ENCODE data around the gene IFT88.

The IFT88 gene

DNA sequence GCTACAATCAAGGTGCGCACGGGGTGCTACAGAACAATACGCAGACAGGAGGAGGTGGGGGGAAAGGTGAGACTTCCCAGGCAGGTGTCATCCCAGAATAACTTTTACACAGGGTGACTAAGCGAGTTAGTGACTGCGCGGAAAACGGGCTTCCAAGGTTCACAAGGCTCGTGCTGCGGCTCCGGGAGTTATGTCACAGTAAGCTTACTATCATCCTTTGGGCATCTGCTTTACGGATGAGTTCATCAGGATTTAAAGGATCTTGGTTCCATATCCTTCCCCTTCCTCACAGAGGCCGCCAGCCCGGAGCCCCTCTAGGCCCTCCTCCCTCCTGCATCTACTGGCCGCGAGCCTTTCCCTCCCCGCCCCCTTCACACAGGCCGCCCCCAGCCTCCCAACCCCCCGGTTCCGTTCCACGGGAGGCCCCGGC is 474 bp upstream of the IFT88 start:
- DNase-seq = peak; percentile 48 to 56

DNA sequence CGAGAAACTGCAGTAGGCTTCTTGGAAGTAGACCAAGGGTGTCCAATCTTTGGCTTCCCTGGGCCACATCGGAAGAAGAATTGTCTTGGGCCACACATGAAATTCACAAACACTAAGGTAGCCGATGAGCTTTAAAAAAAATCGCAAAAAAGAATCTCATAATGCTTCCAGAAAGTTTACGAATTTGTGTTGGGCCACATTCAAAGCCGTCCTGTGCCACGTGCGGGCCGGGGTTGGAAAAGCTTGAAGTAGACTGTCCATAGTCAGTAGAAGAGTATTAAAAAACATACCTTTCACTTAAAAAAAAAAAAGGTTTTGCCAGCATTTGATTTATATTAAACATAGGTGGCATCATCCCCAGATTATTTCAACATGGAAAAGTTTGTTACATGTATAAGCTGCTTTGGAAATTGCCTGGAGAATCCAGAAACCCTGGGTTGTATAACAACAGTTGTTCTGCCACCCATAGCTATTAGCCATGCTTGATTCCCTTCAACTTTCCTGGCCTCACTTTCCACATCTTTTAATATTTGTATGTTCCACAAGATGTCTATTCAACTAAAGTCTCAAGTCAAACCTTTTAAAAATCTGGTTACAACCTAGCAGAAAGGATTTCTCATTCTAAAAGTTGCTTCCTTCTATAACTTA is 1.0 kb downstream of the IFT88 start:
- no peak for DNase-seq

DNA sequence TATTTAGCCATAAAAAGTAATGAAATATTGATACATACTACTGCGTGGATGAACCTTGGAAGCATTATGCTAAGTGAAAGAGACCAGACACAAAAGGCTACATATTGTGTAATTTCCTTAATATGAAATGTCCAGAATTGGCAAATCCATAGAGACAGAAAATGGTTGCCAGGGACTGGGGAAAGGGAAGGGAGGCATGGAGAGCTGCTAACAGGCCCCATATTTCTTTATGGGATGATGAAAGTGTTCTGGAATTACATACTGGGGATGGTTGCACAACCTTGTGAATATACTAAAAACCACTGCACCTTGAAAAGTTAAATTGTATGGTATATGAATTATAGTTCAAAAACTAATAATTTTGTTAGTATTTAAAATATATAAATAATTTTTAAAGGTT is 3.6 kb downstream of the IFT88 start:
- peak; percentile 33 to 51 for DNase-seq

DNA sequence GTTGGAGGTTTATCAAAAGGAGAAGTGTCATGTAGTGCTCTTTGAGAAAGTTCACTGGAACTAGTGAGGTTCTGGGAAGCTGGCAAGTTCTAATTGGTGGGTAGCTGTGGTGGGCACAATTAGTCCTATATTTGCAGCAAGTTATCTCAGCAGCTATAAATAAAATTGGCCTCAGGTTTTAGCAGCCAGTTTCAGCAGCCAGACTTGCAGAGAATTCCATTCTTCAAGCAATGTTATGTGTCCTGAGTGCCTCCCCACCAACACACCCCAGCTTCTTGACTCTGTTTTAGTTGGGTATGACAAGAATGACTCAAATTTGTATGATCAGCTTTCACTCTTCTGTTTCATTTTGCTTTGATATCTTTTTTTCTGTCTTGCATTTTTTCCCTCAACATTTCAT is 4.7 kb downstream of the IFT88 start:
- DNase-seq = no peak

DNA sequence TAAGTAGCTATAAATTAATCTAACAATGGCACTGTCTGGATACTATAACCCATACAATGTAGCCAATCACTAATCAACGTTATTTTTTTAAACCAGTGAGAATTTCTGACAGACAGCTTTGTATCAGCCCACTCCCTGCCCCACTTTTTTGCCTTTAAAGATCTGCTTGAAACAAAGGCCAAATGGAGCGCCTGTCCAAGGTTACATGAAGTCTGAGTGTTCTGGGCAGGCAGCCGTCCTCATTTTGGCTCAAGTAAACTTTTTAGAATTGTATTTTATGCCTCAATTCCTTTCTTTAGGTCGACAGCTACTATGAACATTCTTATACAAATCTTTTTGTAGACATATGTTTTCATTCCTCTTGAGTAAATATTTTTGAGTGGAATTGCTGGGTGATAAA is 6.2 kb downstream of the IFT88 start:
- DNase-seq = no peak

DNA sequence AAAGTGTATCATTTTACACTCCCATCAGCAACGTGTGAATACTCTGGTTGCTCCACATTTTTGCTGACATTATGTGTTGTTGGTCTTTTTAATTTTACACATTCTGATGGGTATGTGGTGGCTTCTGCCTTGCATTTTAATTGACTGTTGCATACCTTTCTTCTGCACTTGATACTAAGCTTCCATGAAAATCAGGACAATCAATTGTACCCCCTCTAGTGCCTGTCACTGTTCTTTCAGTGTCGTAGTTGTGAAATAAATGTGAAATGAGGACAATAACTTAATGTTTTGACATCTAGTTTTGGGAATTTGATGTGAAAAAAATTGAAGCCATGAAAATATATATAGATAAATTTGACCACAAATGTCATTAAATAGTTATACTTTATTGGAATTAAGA is 6.7 kb downstream of the IFT88 start:
- no peak for DNase-seq

DNA sequence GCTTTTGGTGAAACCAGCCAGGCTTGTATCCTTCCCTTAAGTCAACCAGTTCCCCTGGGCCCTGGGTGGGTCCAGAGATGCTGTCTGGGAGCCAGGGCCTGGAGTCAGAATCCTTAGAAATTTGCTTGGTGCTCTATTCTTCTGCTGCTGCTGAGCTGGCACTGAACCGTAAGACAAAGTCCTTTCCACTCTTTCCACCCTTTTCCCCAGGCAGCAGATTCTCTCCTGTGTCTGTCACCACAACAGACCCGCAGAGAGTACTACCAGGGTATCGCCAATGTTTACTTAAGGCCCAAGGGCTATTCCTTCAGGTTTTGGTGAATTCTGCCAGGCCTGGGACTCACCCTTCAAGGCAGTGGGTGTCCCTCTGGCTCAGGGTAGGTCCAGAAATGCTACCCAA is 12.2 kb downstream of the IFT88 start:
- DNase-seq = no peak

DNA sequence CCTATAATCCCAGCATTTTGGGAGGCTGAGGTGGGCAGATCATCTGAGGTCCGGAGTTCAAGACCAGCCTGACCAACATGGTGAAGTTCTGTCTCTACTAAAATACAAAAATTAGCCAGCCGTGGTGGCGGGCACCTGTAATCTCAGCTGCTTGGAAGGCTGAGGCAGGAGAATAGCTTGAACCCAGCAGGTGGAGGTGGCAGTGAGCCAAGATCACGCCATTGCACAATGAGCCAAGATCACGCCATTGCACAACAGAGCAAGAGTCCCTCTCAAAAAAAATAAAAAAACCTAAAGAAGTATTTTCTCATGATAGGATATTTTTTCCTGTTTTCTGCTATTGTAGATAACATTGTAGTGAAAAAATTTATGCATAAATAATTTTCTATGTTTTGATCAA is 13.3 kb downstream of the IFT88 start:
- no peak for DNase-seq

DNA sequence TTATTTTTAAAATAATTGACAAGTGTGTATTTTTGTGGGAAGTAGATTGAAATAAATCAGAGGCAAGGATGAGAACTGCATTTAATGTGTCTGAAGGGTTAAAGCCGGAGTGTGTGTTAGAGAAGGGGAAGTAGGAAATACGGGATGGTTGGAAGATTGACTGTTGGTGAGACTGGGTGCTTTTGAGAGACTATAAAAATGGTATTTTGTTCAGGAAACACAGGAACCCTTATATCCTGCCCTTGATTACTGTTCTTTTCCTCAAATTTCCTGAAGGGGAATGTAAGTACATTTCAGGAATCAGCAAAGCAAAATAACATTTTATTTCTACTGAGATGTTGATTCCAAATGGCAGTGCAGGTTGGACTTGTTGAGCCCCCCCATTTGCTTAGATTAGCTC is 15.1 kb downstream of the IFT88 start:
- DNase-seq = no peak

DNA sequence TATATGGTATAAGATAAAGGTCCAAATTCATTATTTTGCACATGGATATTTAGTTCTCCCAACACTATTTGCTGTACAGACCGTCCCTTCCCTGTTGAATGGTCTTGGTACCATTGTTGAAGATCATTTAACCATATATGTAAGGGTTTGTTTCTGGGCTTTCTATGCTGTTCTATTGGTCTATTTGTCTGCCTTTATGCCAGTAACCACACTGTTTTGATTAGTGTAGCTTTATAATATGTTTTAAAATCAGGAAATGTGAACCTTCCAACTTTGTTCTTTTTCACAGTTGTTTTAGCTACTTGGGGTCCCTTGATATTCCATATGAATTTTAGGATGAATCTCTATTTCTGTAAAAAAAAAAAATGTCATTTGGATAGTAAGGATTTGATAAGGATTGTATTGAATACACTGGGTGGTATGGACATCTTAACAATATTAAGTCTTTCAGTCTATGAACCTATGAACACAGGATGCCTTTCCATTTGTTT is 16.9 kb downstream of the IFT88 start:
- no peak for DNase-seq

DNA sequence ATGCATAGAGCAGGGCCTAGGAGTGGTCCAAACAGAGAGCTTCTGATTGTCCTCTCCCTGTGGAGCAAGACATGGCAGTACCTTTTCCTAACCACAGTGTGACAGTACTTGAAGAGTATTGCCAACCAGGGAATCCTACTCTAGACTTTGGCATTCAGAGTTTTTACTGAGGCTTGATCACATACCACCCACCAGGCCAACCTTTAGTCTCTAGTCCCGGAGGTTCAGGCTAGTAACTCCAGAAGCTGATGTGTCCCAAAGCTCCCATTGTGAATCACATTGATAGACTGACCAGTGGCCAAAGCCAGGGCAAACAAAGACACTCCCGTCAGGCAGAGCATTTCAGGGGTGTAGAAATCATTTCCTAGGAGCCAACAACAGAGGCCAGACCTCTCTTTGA is 18.4 kb downstream of the IFT88 start:
- DNase-seq = no peak

DNA sequence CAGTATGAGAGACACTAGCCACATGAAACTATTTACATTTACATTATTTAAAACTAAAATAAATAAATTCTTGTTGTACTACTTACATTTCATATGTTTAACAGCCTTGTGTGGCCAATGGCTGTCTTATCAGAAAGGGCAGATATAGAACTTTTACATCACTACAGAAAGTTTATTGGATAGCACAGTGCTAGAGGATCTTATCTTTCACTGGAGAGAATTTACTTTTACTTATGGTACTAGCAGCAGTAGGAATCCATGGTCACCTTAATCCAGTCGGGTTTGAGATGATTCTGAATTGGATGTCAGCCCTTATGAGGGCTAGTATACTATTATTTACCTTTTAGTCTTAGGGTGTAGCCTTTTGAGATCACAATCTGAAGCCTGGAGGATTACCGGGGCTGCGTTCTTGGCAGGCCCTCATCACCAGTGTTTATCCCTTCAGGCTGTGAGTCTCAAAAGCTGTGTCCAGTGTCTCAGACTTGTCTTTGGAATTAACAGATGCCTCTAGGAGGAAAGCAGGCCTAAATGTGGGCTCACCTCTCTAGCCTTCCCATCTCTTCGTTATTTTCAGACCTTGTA is 21.7 kb downstream of the IFT88 start:
- no peak for DNase-seq

DNA sequence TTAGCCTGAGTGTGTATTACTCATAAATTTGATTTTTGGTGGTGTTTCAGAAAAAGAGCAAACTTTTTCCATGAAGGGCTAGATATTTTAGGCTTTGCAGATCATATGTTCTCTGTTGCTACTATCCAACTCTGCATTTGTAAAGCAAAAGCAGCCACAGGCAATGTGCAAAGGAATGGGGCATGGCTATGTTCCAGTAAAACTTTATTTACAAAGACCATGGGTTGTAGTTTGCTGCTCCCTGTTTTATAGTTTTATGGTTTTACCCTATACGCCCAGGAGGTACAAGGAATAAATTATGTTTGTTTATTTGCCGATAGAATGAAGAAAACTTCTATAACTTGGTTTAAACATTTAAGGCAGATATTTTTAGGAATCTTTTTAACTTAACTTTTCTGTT is 23.6 kb downstream of the IFT88 start:
- DNase-seq = no peak

DNA sequence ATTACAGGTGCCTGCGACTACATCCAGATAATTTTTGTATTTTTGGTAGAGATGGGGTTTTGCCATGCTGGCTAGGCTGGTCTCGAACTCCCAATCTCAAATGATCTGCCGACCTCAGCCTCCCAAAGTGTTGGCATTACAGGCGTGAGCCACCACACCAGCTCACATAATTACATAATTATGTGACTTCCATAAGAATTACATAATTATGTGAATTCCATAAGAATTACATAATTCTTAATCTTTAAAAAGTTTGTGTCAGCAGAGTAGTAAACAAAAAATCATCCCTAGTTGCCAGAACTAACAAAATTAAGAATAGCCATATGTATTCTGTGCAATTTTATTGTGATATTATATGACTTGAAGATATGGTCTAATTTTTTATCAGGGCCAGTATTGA is 25.6 kb downstream of the IFT88 start:
- DNase-seq = no peak

DNA sequence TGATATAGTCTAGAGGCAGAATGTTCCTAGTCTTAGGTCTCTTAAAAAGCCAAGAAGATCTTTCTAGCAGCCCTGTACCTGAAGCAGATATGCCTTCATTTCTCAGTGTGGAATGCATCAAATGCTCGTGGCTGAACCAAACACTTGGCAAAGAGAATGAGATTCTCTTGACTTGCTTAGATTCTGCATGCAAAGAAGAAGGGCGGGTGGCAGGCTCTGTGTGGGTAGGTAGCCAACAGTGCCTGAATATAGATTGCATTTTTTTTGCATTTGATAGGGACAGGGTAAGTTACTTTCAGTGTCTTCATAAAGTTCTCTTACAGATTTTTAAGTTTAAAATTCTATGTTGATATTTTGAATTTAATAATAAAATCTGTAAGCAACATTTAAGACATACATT is 27.3 kb downstream of the IFT88 start:
- DNase-seq = no peak

DNA sequence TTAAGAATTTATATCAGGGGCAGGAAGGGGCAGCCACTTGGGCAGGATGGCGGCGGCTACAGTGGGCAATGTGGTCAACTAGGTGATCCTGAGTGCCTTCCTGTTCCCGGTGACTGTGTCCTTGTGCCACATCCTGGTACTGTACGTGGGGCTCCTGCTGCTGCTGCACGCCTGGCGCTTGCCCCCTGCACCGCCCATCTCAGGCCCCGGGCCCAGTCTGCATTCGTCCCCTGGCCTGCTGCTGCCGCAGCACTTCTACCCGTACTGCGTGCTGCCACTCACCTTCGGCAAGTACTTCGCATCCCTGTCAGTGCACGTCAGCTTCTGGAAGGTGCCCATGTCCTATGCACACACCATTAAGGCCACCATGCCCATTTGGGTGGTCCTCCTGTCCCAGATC is 40.1 kb downstream of the IFT88 start:
- no peak for DNase-seq

DNA sequence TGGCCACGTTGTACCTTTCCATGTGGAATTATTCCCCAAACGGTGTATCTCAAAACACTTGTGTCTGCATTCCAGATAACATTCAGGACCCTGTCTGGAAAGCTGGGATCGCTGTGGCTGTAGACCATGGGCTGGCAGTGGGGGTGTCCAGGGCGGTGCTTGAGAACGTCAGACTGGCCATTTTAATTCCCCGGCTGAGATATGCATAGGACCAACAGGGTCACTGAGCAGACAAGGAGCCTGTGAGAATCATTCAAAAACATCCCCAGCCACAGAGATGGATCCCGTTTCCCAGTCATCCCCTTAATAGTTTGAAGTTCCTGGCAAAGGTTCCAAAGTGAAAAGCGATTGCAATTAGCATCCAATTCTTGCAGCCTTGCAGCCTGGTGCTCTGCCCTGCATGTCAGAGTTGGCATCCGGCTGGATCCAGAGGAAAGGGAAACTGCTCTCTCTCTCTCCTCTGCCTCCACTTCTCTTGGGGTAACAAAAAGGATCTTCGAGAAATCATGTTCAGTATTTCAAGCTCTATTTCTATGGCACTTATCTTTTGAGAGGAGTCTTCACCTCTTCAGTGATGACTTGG is 41.6 kb downstream of the IFT88 start:
- no peak for DNase-seq

DNA sequence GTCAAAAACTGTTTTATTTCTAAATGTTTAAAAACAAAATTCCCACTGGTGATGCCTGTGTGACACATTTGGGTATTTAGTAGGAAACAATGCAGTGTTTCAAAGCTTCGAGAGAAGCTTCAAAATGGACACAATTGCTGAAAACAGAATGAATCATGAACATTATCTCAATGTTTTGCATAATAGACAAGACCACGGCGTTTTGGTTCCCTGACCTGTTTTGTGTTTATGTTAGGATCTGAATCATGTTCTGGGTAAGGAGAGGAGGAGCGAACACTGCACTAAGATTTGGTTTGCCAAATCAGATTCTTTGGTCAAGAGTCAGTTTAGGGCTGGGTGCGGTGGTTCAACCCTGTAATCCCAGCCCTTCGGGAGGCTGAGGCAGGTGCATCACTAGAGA is 42.2 kb downstream of the IFT88 start:
- no peak for DNase-seq

DNA sequence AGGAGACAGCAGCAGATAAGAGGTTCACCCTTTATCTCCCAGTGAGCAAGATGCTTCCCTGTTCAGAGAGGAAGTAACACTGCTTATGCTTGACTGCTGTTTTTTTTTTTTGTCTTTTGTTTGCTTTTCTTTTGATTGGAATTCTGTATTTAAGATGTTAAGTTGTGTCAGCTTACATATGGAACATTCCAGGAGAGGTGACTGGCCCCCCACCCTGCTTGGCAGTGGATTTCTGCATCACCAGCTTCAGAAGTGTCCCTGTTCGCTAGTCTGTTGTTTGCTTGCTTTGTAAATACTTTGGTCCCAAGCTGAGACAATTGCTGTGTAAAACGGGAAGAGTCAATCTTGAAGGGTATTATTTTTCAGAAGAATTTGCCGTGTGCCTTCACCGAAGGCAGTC is 43.0 kb downstream of the IFT88 start:
- DNase-seq = no peak

DNA sequence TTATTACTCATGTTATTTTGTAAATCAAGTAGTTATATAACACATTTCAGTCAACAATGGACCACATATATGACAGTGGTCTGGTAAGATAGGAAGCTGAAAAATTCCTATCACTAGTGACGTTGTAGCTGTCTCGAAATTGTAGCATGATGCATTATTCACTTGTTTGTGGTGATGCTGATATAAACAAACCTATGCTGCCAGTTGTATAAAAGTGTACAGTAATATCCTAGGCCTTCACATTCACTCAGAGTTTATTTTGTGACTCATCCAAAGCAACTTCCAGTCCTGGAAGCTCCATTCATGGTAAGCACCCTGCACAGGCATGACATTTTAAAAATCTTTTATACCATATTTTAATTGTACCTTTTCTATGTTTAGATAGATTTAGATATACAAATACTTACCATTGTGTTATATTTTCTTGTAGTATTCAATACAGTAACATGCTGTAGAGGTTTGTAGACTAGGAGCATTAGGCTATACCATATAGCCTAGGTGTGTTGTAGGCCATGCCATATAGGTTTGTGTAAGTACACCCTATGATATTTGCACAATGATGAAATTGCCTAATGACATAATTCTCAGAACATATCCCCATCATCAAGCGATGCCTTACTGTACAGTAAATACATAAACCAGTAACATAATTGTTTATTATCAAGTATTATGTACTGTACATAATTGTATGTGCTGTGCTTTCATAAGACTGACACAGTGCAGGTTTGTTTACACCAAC is 49.3 kb downstream of the IFT88 start:
- no peak for DNase-seq

DNA sequence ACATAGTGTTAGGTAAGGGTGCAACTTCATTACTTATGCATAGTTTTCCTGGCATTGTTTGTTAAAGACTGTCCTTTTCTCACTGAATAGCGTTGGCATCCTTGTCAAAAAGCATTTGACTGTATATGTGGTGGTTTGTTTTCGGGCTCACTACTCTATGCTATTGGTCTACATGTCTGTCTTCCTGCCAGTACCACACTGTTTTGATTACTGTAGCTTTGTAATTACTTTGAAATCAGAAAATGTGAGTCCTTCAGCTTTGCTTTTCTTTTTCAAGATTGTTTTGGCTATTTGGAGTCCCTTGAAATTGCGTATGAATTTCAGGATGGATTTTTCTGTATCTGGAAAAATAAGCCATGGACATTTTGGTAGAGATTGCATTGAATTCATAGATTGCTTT is 56.0 kb downstream of the IFT88 start:
- no peak for DNase-seq

DNA sequence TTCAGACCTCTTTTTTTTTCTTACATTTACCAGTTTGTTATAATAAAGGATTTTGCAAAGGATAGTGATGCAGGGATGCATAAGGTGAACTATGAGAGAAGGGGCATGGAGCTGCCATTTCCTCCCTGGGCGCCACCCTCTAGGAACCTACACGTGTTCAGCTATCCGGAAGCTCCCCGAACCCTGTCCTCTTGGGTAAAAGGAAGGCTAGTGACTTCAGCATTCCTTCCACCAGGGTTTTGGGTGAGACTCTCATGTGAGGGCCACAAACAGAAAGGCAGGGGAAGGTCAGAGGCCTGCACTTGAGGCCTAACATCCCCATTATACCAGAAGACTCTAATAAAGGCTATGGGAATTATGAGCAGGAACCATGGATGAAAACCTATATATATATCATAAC is 57.3 kb downstream of the IFT88 start:
- DNase-seq = no peak

DNA sequence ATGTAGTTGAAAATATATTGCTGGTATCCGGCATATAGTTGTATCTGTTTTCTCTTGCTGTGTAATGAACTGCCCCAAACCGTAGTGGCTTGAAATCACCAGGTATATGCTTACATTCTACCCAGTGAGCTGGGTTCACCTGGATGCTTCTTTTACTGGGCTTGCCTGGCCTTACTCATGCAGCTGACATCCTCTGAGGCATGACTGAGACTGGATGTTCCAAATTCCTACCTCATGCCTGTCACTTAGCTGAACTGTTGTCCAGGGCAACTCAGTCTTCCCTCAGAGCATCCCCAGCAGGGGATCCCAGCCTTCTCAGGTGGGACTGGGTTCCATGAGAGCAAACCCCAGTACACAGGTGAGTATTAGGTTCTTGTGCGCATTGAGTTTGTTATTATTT is 66.8 kb downstream of the IFT88 start:
- DNase-seq = no peak

DNA sequence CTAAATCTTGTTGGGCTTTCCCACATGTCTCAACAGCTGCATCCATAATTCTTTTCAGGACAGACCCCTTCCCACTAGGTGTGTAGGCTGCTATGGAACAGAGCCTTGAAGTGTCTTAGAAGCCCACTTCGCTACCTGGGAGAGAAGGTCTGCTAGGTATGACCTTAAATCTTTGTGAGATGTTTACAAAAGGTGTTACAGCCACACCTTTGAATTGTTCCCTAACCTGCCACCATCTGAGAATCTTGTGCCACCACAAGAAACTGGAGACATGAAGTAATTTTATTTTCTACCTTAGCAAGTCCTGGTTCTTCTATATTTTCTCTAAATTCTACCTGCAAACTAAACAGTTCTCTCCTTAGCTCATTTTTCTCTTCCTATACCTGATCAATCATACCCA is 69.1 kb downstream of the IFT88 start:
- DNase-seq = no peak

All from inflammatory macrophage (primary cell).